Endothelial cell of coronary artery (primary cell): ENCODE results near the gene ZNF316. TPM values are rescaled to one million over a fixed set of nuclear protein-coding genes. Genes with fewer than 3 reads are reported as not detected.

ENCODE experiments used
- total RNA-seq: library from RNA; depleted of rRNA; stranded (reverse); fragments of >200 nt; gene quantifications from 2 replicates; pipeline ENCODE4 v1.2.3, GENCODE V29; 2014

Gene ZNF316
- 9.3 and 14.0 TPM in 2 replicates for total RNA-seq

DNA sequence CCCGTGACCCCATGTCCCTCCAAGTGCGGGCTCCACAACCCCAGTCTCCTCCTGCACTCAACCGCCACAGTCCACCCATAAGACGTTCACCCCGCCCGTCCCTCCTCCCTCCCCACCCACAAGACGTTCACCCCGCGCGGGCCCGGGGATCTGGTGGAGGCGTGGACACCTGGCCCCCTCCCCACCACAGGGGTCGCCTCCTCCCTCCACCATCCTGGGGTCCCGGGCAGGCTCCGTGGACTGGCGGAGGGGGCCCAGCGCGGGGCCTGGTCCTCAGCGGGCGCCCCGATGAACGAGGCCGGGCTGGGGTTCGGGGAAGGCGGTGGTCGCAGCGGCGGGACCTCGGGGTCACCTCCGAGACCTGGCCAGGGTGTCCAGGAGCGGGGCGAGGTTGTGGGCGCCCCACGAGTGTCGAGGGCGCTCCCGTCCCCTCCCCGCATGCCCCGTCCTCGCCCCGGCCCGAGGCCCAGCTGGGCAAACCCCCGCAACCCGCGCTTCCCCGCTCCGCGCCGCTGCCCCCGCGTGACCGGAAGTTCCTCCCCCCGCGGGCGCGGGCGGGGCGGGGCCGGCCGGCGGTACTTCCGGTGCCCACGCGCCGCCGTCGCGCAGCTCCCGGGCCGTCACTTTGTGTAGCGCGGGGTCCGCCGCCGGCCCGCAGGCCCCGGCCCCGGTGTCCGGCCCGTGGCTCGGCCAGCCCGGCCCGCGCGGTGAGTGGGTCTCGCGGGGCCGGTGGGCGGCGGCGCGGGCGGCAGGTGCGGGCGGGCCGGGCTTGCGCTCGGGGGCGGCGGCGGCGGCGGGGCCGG, at the start of gene ZNF316:
Gene ZNF316, plus strand, starts transcription at position 578 of the 803 bp plus-strand sequence. CDS start 5,092 bp downstream, outside the sequence.

DNA sequence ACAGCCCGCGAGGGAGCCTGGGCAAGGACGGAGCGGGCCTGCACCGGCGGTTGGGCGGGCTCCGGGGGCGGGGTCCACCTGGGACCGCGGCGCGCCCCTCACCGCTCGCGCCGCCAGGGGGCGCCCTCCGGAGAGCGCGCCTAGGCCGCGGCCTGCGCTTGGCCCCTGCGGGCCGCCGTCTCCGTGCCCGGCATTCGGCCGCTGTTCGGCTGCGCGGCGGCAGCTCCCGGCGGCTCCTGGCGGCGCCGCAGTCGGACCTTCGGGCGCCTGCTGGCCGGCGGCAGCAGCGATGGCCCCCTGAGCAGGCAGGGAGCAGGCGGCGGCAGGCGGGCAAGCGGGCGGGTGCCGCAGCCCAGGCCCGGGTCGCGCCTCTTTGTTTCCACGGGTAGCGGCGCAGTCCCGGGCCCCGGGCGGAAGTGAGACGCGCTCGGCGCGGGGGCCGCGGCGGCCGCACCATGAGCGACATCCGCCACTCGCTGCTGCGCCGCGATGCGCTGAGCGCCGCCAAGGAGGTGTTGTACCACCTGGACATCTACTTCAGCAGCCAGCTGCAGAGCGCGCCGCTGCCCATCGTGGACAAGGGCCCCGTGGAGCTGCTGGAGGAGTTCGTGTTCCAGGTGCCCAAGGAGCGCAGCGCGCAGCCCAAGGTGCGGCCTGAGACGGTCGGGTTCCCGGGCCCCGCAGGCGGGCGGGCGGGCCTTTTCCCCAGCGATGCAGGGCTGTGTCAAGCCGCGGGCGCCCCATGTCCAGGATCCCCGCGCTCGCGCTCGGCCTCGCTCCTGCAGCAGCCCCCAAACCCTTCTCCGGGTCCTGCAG, 47.1 kb upstream of the ZNF316 start, which contains the start of gene INTS15:
Gene INTS15, plus strand, starts transcription at position 193 of the 816 bp plus-strand sequence. Its CDS starts 263 bp downstream, at position 456.

DNA sequence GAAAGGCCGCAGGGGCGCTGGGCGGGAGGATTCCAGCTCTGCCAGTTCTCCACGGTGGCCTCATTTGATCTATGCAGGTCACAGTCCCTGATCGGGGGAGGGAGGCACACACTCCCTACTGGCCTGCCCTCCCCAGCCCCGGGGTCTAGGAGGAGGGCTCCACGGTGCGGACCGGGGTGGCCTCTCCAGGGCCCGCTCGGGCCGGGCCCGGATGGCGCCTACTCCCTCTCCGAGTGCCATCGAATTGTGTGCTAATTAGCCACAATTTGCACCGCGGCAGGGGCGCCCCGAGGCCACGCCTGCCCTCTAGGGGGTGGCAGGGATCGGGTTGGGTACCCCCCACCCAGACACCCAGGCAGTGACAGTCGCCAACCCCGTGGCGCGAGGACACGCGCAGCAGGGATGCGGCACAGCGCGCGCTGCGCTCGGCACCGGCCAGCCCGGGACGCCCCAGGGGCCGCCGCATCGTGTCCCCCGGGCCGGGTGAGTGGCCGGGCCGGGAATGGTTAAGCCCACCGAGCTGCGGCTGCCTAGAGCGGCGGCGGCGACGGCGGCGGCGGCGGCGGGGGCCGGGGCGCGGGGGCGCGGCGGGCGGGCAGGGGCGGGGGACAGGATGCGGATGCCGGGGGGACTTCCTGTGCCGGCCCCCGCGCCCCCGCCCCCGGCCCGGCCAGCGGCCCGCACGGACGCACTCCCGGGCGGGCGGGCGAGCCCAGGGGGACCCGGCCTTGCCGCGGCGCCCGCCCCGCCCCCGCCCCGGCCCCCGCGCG, 22.0 kb upstream of the ZNF316 start, which contains the start of gene ZNF853:
Gene ZNF853, plus strand, starts transcription at position 658 of the 770 bp plus-strand sequence. CDS start 565 bp downstream, outside the sequence.

Other genes starting within 250 kb of the ZNF316 start
- gene DAGLB, start 189.4 kb upstream of the ZNF316 start, total RNA-seq, result 14.8 and 22.3 TPM in 2 replicates
- gene KDELR2, start 153.2 kb upstream of the ZNF316 start, total RNA-seq, result 109 and 126 TPM in 2 replicates
- under 0.01 TPM in 1 of 2 replicates, not detected in the other for gene GRID2IP, start 85.9 kb upstream of the ZNF316 start, total RNA-seq
- gene ZDHHC4, start 59.9 kb upstream of the ZNF316 start, total RNA-seq, result 33.5 and 40.8 TPM in 2 replicates
- 8.5 and 11.5 TPM in 2 replicates for gene INTS15, start 47.3 kb upstream of the ZNF316 start, total RNA-seq
- 0.54 and 1.3 TPM in 2 replicates for gene ZNF853, start 21.7 kb upstream of the ZNF316 start, total RNA-seq
- 13.3 and 16.1 TPM in 2 replicates for gene ZNF12, start 69.6 kb downstream of the ZNF316 start, total RNA-seq
- 0.09 and 0.19 TPM in 2 replicates for gene RSPH10B2, start 116.8 kb downstream of the ZNF316 start, total RNA-seq
- 89.6 and 114 TPM in 2 replicates for gene CCZ1B, start 189.0 kb downstream of the ZNF316 start, total RNA-seq